ENCODE results near the gene EXOSC3.
"Not testable (repeated sequence)": the region's sequence is repeated elsewhere in the genome, so short reads cannot be mapped to it uniquely, and the experiment has no call there.

DNA sequence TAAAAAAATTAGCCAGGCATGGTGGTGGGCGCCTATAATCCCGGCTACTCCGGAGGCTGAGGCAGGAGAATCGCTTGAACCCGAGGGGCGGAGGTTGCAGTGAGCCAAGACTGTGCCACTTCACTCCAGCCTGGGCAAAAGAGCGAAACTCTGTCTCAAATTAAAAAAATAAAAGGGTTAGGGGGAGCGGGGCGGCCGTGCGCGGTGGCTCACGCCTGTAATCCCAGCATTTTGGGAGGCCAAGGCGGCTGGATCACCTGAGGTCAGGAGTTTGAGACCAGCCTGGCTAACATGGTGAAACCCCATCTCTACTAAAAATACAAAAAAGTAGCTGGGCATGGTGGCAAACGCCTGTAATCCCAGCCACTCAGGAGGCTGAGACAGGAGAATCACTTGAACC lies 24.8 kb upstream of the EXOSC3 start:
- TF ChIP-seq, protein P1, sequence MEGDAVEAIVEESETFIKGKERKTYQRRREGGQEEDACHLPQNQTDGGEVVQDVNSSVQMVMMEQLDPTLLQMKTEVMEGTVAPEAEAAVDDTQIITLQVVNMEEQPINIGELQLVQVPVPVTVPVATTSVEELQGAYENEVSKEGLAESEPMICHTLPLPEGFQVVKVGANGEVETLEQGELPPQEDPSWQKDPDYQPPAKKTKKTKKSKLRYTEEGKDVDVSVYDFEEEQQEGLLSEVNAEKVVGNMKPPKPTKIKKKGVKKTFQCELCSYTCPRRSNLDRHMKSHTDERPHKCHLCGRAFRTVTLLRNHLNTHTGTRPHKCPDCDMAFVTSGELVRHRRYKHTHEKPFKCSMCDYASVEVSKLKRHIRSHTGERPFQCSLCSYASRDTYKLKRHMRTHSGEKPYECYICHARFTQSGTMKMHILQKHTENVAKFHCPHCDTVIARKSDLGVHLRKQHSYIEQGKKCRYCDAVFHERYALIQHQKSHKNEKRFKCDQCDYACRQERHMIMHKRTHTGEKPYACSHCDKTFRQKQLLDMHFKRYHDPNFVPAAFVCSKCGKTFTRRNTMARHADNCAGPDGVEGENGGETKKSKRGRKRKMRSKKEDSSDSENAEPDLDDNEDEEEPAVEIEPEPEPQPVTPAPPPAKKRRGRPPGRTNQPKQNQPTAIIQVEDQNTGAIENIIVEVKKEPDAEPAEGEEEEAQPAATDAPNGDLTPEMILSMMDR (IDR thresholded peaks at IDR 0.05; ENCODE audit: extremely low read depth in 1 of 2, insufficient read depth in 1 of 2, low read depth in 1 of 2, low read length in 2 of 2): not testable (repeated sequence)
- TF ChIP-seq POLR2A, MYC (IDR thresholded peaks at IDR 0.05; ENCODE audit: low read depth, low read length): not testable (repeated sequence)
